H1 (cell line): Measurements from ENCODE around the gene KMT2E. TPM values are rescaled to one million over a fixed set of nuclear protein-coding genes. Genes with fewer than 3 reads are reported as not detected.

Experiments used
- CTCF ChIA-PET: fragments of 300-600 bp; sonication (Branson Sonifier 250); formaldehyde crosslinking; loops from one replicate; lab custom pipeline; 2021; ENCODE audit not compliant: partially characterized antibody; lab: Charles Lee
- POLR2A ChIA-PET: fragments of 300-600 bp; sonication (Branson Sonifier 250); formaldehyde crosslinking; loops from one replicate; lab custom pipeline; 2021; ENCODE audit warnings: inconsistent platforms; ENCODE audit not compliant: partially characterized antibody; lab: Charles Lee
- DNase-seq, 2 experiments: peaks; one replicate each; pipeline versions ENCODE4 v3.0.0 to v3.0.0-alpha.2; 2010 to 2022; ENCODE audit warnings: low spot score in 2 of 2, low read depth in 1 of 2, mixed read lengths in 1 of 2
- FAIRE-seq: peaks from 2 replicates; lab custom pipeline; 2011; peaks lifted over from hg19 to GRCh38; lab: Jason Lieb, UNC
- H2AFZ ChIP-seq: 2 replicates; pipeline ENCODE4 v1.8.1; 2012; ENCODE audit warnings: low read length, inconsistent platforms
- H2AK5ac ChIP-seq: 2 replicates; pipeline ENCODE4 v1.6.1; 2013; ENCODE audit warnings: low read depth, low read length
- H2BK120ac ChIP-seq: replicated peaks from 2 replicates; pipeline ENCODE3; 2013; ENCODE audit warnings: low read depth, low read length, inconsistent platforms
- H2BK12ac ChIP-seq: 2 replicates; pipeline ENCODE4 v1.6.1; 2013; ENCODE audit warnings: low read depth, low read length
- H2BK15ac ChIP-seq: 2 replicates; pipeline ENCODE4 v1.6.1; 2013; ENCODE audit warnings: low read length
- H2BK20ac ChIP-seq: 2 replicates; pipeline ENCODE4 v1.6.1; 2013; ENCODE audit warnings: low read length
- H2BK5ac ChIP-seq: 2 replicates; pipeline ENCODE4 v1.6.1; 2013; ENCODE audit warnings: low read depth, low read length
- H3K14ac ChIP-seq: 2 replicates; pipeline ENCODE4 v1.6.1; 2013; ENCODE audit warnings: inconsistent platforms; ENCODE audit not compliant: insufficient read length
- H3K18ac ChIP-seq: 2 replicates; pipeline ENCODE4 v1.6.1; 2013; ENCODE audit warnings: low read length; ENCODE audit errors: extremely low read depth
- H3K23ac ChIP-seq: 2 replicates; pipeline ENCODE4 v1.6.1; 2013; ENCODE audit warnings: inconsistent platforms; ENCODE audit not compliant: insufficient read length
- H3K23me2 ChIP-seq: 2 replicates; pipeline ENCODE4 v1.6.1; 2013; ENCODE audit warnings: low read depth, low read length
- H3K27ac ChIP-seq: 2 replicates; pipeline ENCODE4 v1.6.1; 2011; ENCODE audit warnings: low read depth, low read length, inconsistent platforms
- H3K27me3 ChIP-seq, 4 experiments: replicated peaks in 1 of 4; 1 replicate in 1 of 4; 2 replicates in 3 of 4; pipeline versions ENCODE4 v1.6.1 to v1.8.1; 2011 to 2013; ENCODE audit warnings: low read length in 3 of 4, mild to moderate bottlenecking in 3 of 4, inconsistent platforms in 2 of 4, mixed read lengths in 2 of 4, moderate library complexity in 1 of 4; ENCODE audit not compliant: control insufficient read depth in 3 of 4, insufficient read depth in 3 of 4; ENCODE audit errors: extremely low read depth in 1 of 4
- H3K36me3 ChIP-seq, 4 experiments: 2 replicates each; pipeline versions ENCODE4 v1.6.1 to v1.8.1; 2011 to 2013; ENCODE audit warnings: mild to moderate bottlenecking in 4 of 4, low read length in 3 of 4, moderate library complexity in 2 of 4, control low read depth in 1 of 4, inconsistent platforms in 1 of 4; ENCODE audit not compliant: insufficient read depth in 4 of 4, control insufficient read depth in 2 of 4
- H3K4ac ChIP-seq: replicated peaks from 2 replicates; pipeline ENCODE3; 2013; ENCODE audit warnings: low read length, low read depth, mixed read lengths, inconsistent platforms; ENCODE audit not compliant: insufficient read length
- H3K4me1 ChIP-seq, 4 experiments: replicated peaks in 1 of 4; 1 replicate in 1 of 4; 2 replicates in 3 of 4; pipeline versions ENCODE4 v1.6.1 to v1.8.1; 2011 to 2013; ENCODE audit warnings: low read length in 3 of 4, inconsistent platforms in 2 of 4, mixed read lengths in 1 of 4; ENCODE audit not compliant: insufficient read depth in 4 of 4, control insufficient read depth in 3 of 4
- H3K4me2 ChIP-seq, 2 experiments: 2 replicates each; pipeline versions ENCODE4 v1.6.1 to v1.8.1; 2011 to 2013; ENCODE audit warnings: low read depth in 2 of 2, low read length in 2 of 2, control low read depth in 1 of 2, inconsistent platforms in 1 of 2, mild to moderate bottlenecking in 1 of 2; ENCODE audit not compliant: insufficient read depth in 1 of 2
- H3K4me3 ChIP-seq, 4 experiments: fragments of 200-600, 300-600 bp in 1 of 4; sonication (generic), shearing (Covaris generic), sonication (Bioruptor Twin) in 1 of 4; 2 replicates each; pipeline versions ENCODE4 v1.5.1 to v1.8.1; 2011 to 2016; ENCODE audit warnings: low read length in 4 of 4, low read depth in 3 of 4, control low read depth in 2 of 4, inconsistent platforms in 2 of 4, mild to moderate bottlenecking in 2 of 4, mixed read lengths in 1 of 4, moderate library complexity in 1 of 4; ENCODE audit not compliant: insufficient read depth in 2 of 4; ENCODE audit errors: extremely low read depth in 1 of 4
- H3K56ac ChIP-seq: replicated peaks from 2 replicates; pipeline ENCODE3; 2013; ENCODE audit warnings: low read depth, mild to moderate bottlenecking, mixed read lengths, low read length, inconsistent platforms; ENCODE audit not compliant: insufficient read length
- H3K79me1 ChIP-seq: 2 replicates; pipeline ENCODE4 v1.6.1; 2013; ENCODE audit warnings: low read depth, low read length, control low read depth
- H3K79me2 ChIP-seq, 2 experiments: 2 replicates each; pipeline versions ENCODE4 v1.6.1 to v1.8.1; 2012 to 2013; ENCODE audit warnings: low read length in 2 of 2, mild to moderate bottlenecking in 2 of 2, inconsistent platforms in 1 of 2; ENCODE audit not compliant: insufficient read depth in 2 of 2, control insufficient read depth in 1 of 2
- H3K9ac ChIP-seq, 4 experiments: replicated peaks in 1 of 4; 1 replicate in 1 of 4; 2 replicates in 3 of 4; pipeline versions ENCODE4 v1.6.1 to v1.8.1; 2011 to 2013; ENCODE audit warnings: low read depth in 3 of 4, low read length in 3 of 4, control low read depth in 2 of 4, mild to moderate bottlenecking in 2 of 4, moderate library complexity in 2 of 4, inconsistent platforms in 1 of 4; ENCODE audit errors: extremely low read depth in 1 of 4
- H3K9me3 ChIP-seq, 2 experiments: 2 replicates each; pipeline versions ENCODE4 v1.6.1 to v1.8.1; 2012 to 2013; ENCODE audit warnings: mild to moderate bottlenecking in 2 of 2, moderate library complexity in 2 of 2, control low read depth in 1 of 2, inconsistent platforms in 1 of 2, low read depth in 1 of 2, low read length in 1 of 2, mixed read lengths in 1 of 2; ENCODE audit not compliant: insufficient read depth in 2 of 2
- H4K20me1 ChIP-seq, 2 experiments: replicated peaks in 1 of 2; 2 replicates each; pipeline versions ENCODE3 to v1.8.1; 2011 to 2013; ENCODE audit warnings: inconsistent platforms in 2 of 2, low read length in 2 of 2, mild to moderate bottlenecking in 1 of 2; ENCODE audit not compliant: insufficient read depth in 2 of 2, control insufficient read depth in 1 of 2
- H4K5ac ChIP-seq: 2 replicates; pipeline ENCODE4 v1.6.1; 2013; ENCODE audit warnings: low read length, low read depth, mixed read lengths, inconsistent platforms; ENCODE audit not compliant: insufficient read length
- H4K8ac ChIP-seq: 2 replicates; pipeline ENCODE4 v1.8.0; 2013; ENCODE audit warnings: mild to moderate bottlenecking, moderate library complexity, low read length, inconsistent platforms; ENCODE audit not compliant: insufficient read depth; ENCODE audit errors: extremely low read depth
- H4K91ac ChIP-seq: replicated peaks from 2 replicates; pipeline ENCODE3; 2013; ENCODE audit warnings: low read length, mixed read lengths, inconsistent platforms; ENCODE audit not compliant: insufficient read length
- BACH1 ChIP-seq: IDR thresholded peaks from 2 replicates; pipeline ENCODE4 v1.6.1; 2012; ENCODE audit warnings: low read length, improper control_type of control experiment
- HDAC6 ChIP-seq: IDR thresholded peaks from one replicate; pipeline ENCODE4 v1.7.1; 2012; ENCODE audit warnings: low read depth, mild to moderate bottlenecking, inconsistent platforms, low read length, moderate library complexity
- JUND ChIP-seq: IDR thresholded peaks from 2 replicates; pipeline ENCODE4 v1.6.1; 2011; ENCODE audit warnings: mild to moderate bottlenecking, improper control_type of control experiment, low read length
- NANOG ChIP-seq: IDR thresholded peaks from 2 replicates; pipeline ENCODE4 v1.6.1; 2011; ENCODE audit warnings: low read length, low read depth, mild to moderate bottlenecking, inconsistent platforms; ENCODE audit not compliant: insufficient read depth, poor library complexity, severe bottlenecking
- PHF8 ChIP-seq: fragments of 200-600 bp; sonication (generic); conservative IDR thresholded peaks from 2 replicates; pipeline ENCODE4 v1.7.1; 2012; ENCODE audit warnings: low read depth, mild to moderate bottlenecking, inconsistent platforms, low read length, moderate library complexity
- POU5F1 ChIP-seq: IDR thresholded peaks from 2 replicates; pipeline ENCODE4 v1.6.1; 2011; ENCODE audit warnings: low read depth, mild to moderate bottlenecking, low read length, moderate library complexity
- RFX5 ChIP-seq: IDR thresholded peaks from 2 replicates; pipeline ENCODE4 v1.6.1; 2011; ENCODE audit warnings: low read depth, low read length, improper control_type of control experiment, borderline replicate concordance
- SIN3A ChIP-seq, 2 experiments: IDR thresholded peaks in 1 of 2; conservative IDR thresholded peaks in 1 of 2; 2 replicates each; pipeline ENCODE4 v1.6.1; 2011 to 2012; ENCODE audit warnings: low read length in 2 of 2, improper control_type of control experiment in 1 of 2, low read depth in 1 of 2, mild to moderate bottlenecking in 1 of 2
- SIRT6 ChIP-seq: IDR thresholded peaks from one replicate; pipeline ENCODE4 v1.7.1; 2012; ENCODE audit warnings: low read length, inconsistent platforms
- TCF12 ChIP-seq: IDR thresholded peaks from 2 replicates; pipeline ENCODE4 v1.6.1; 2011; ENCODE audit warnings: low read depth, mild to moderate bottlenecking, low read length
- WGBS, 2 experiments: shearing (Covaris generic) in 1 of 2; methylation state at CpG; one replicate each; pipeline versions ENCODE4 v1.1.6 to v1.1.7; 2013 to 2015; ENCODE audit warnings: low lambda C conversion rate in 2 of 2, mixed read lengths in 2 of 2, inconsistent platforms in 1 of 2, low coverage in 1 of 2, missing lambda C conversion rate in 1 of 2; ENCODE audit not compliant: insufficient replicate concordance in 2 of 2, insufficient coverage in 1 of 2, insufficient read length in 1 of 2; ENCODE audit errors: extremely low coverage in 1 of 2, missing lambda C conversion rate in 1 of 2; 5-methylcytosine and 5-hydroxymethylcytosine counted together
- polyA plus RNA-seq, 7 experiments: library from polyadenylated mRNA; depleted of rRNA in 3 of 7; stranded (reverse) in 5 of 7; unstranded in 2 of 7; fragments of >200 nt in 5 of 7; fragments of 200-250 nt in 2 of 7; gene quantifications; 1 replicate in 5 of 7; 2 replicates in 1 of 7; 4 replicates in 1 of 7; pipeline versions ENCODE4 v1.2.1 to v1.2.3, GENCODE V29; 2011 to 2013; ENCODE audit warnings: missing spikeins in 2 of 7, mixed read lengths in 2 of 7
- total RNA-seq: library from RNA; stranded (reverse); fragmentation: NEBNext Ultra II Directional; extraction: Animal tissue kit (Norgen Biotek cat#: 25700); gene quantifications from 2 replicates; pipeline ENCODE4 v1.2.1, GENCODE V29; 2021
- TF ChIP-seq, protein P1 (sequence below): IDR thresholded peaks from 2 replicates; pipeline ENCODE4 v1.6.1; 2012; ENCODE audit warnings: inconsistent platforms

KMT2E gene
- total and polyA plus RNA-seq, 2 of the 8 experiments (the other 6 are each of a cell fraction or from before 2014, with no cell fraction given), result 10.9 to 45.0 TPM

DNA sequence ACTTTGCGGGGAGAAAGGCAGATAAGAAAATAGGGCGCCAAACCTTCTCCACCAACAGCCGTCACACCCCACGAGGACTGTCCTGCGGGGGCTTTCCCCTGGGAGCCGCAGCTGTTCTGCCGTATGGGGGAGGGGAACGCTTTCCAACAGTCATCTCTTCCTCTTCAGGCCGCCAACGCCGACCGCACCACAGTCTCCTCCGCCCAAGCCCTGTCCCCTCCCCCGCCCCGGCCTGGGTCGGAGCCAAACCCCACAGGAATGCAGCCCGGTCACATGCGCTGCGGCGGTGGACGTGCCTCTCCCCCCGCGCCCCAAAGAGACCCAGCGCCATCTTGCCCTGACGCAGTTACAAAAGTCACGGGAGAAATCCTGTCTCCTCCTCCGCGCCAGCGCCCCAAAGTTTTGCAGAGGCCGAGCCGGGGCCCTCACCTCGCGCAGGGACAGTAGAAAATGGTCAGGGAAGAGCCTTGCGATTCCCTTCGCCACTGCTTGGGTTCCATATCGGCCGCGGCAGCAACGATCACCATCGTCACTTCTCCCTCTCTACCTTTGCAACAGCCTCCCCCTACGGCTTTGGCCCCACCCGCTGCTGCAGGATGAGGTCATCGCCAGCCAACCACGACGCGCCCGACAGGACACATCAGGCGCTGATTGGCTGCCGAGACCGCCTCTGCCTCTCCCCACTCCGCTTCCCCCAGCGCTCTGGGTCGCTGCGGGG is 1.3 kb upstream of the KMT2E start:
- Histone ChIP-seq H3K79me1 (no peaks in the 10 kb centered on the region), H2AFZ (peak overlapping the region; percentile 71; the same call in 1 of the 2 replicates), H3K18ac (peak overlapping the region; percentile 99), H2AK5ac (peak overlapping the region; percentile 71; the same call in 1 of the 2 replicates), H4K5ac (peak overlapping the region; percentile 100), H3K79me2 (peaks cover 36 to 56% of the 10 kb centered on the region in 2 experiments), H3K4me3 (peak overlapping the region; percentile 89 to 99 (median 97)), H2BK15ac (no peak overlapping the region), H3K14ac (peak overlapping the region; percentile 84), H3K4ac (peak overlapping the region; percentile 92), H3K4me1 (peaks cover 0 to 9% (median 1%) of the 10 kb centered on the region in 4 experiments; a peak in 3 of 7 replicates), H3K4me2 (peak overlapping the region; percentile 49 to 81), H3K9ac (peak overlapping the region; percentile 100), H3K23ac (no peak overlapping the region), H3K36me3 (peaks cover 0 to 12% (median 0%) of the 10 kb centered on the region in 4 experiments; a peak in 1 of 8 replicates), H4K20me1 (peaks cover 8 to 10% of the 10 kb centered on the region in 2 experiments), H3K9me3 (no peaks in the 10 kb centered on the region), H2BK5ac (peak overlapping the region; percentile 100), H4K91ac (peak overlapping the region; percentile 98), H4K8ac (peak overlapping the region; percentile 100), H2BK120ac (peak overlapping the region; percentile 79), H2BK12ac (peak overlapping the region; percentile 69; the same call in 1 of the 2 replicates), H2BK20ac (no peak overlapping the region), H3K27me3 (no peaks in the 10 kb centered on the region), H3K23me2 (peaks cover 5% of the 10 kb centered on the region; the same call in 1 of the 2 replicates), H3K56ac (peak overlapping the region; percentile 99), H3K27ac (peak overlapping the region; percentile 100)
- no peak for FAIRE-seq
- WGBS, 2 experiments, result 0% methylated on average over 36 of the region's 54 CpGs; no CpG with 5 or more reads in 1 of the 2 experiments
- ChIA-PET CTCF (interaction anchor here (0.6 to 3.4 kb wide), 6 partner anchors 11 to 74 kb away, joined by 3 to 18 read pairs (median 4); no protein-coding TSS in a partner anchor), POLR2A (interaction anchor here (0.8 to 6.7 kb wide), 27 partner anchors 9 to 631 kb away, joined by 3 to 118 read pairs (median 5); no protein-coding TSS in a partner anchor)
- peak; percentile 89 to 94 for DNase-seq
- TF ChIP-seq TCF12 (0 out of 2 replicates have a peak, but pooled peaks have one; percentile 41), RFX5 (no peak; the same call in 1 of the 2 replicates), NANOG (no peak), PHF8 (peak; percentile 91), SIRT6 (no peak), POU5F1 (no peak), BACH1 (peak; percentile 27; the same call in 1 of the 2 replicates), JUND (peak; percentile 98), SIN3A (conservative IDR thresholded peaks at IDR 0.05 in 1 of 2, IDR thresholded peaks at IDR 0.05 in 1 of 2; ENCODE audit: low read depth in 1 of 2, low read length in 2 of 2) (peak in 1 of 2 experiments; percentile 92; a peak in 2 of 4 replicates), HDAC6 (no peak)
- TF ChIP-seq, protein P1, sequence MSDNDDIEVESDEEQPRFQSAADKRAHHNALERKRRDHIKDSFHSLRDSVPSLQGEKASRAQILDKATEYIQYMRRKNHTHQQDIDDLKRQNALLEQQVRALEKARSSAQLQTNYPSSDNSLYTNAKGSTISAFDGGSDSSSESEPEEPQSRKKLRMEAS, result peak; percentile 98
